Hepatocyte (in vitro differentiated cells): Measurements from ENCODE around the gene ARIH1. TPM values are rescaled to one million over a fixed set of nuclear protein-coding genes. Genes with fewer than 3 reads are reported as not detected.
"Not testable (repeated sequence)": the region's sequence is repeated elsewhere in the genome, so short reads cannot be mapped to it uniquely, and the experiment has no call there.

Experiments
- DNase-seq: peaks from one replicate; pipeline ENCODE4 v3.0.0-alpha.2; 2016; ENCODE audit warnings: low spot score
- H2AFZ ChIP-seq: fragments of 200-600 bp; sonication (generic); 2 replicates; pipeline ENCODE4 v1.6.0; 2016; ENCODE audit warnings: antibody characterized with exemption, mild to moderate bottlenecking
- H3K27ac ChIP-seq: fragments of 200-600 bp; sonication (generic); 2 replicates; pipeline ENCODE4 v1.5.1; 2016; ENCODE audit warnings: mild to moderate bottlenecking
- H3K27me3 ChIP-seq: fragments of 200-600 bp; sonication (generic); 2 replicates; pipeline ENCODE4 v1.6.1; 2016
- H3K36me3 ChIP-seq: fragments of 200-600 bp; sonication (generic); replicated peaks from 2 replicates; pipeline ENCODE4 v1.5.1; 2016; ENCODE audit warnings: low read depth; ENCODE audit not compliant: insufficient read depth
- H3K4me1 ChIP-seq: fragments of 200-600 bp; sonication (generic); 2 replicates; pipeline ENCODE4 v1.5.1; 2016; ENCODE audit warnings: mild to moderate bottlenecking, moderate library complexity; ENCODE audit not compliant: insufficient read depth
- H3K4me2 ChIP-seq: fragments of 200-600 bp; sonication (generic); 2 replicates; pipeline ENCODE4 v1.6.0; 2016
- H3K4me3 ChIP-seq: fragments of 200-600 bp; sonication (generic); 2 replicates; pipeline ENCODE4 v1.5.1; 2016; ENCODE audit warnings: mild to moderate bottlenecking
- H3K79me2 ChIP-seq: fragments of 200-600 bp; sonication (generic); 2 replicates; pipeline ENCODE4 v1.6.0; 2017; ENCODE audit warnings: mild to moderate bottlenecking
- H3K9me2 ChIP-seq: fragments of 200-600 bp; sonication (generic); replicated peaks from 2 replicates; pipeline ENCODE4 v1.6.0; 2017; ENCODE audit warnings: mild to moderate bottlenecking; ENCODE audit not compliant: insufficient read depth
- H3K9me3 ChIP-seq: fragments of 200-600 bp; sonication (generic); 2 replicates; pipeline ENCODE4 v1.5.1; 2016; ENCODE audit warnings: low read depth, mild to moderate bottlenecking
- H4K20me1 ChIP-seq: fragments of 200-600 bp; sonication (generic); 2 replicates; pipeline ENCODE4 v1.6.0; 2016; ENCODE audit warnings: mild to moderate bottlenecking; ENCODE audit not compliant: insufficient read depth, poor library complexity, severe bottlenecking
- CTCF ChIP-seq: fragments of 200-600 bp; sonication (generic); IDR thresholded peaks from 2 replicates; pipeline ENCODE4 v1.5.1; 2016; ENCODE audit warnings: antibody characterized with exemption, mild to moderate bottlenecking; ENCODE audit not compliant: poor library complexity
- EZH2 ChIP-seq: fragments of 200-600 bp; sonication (generic); IDR thresholded peaks from 2 replicates; pipeline ENCODE4 v1.6.1; 2016; ENCODE audit warnings: antibody characterized with exemption, mild to moderate bottlenecking, borderline replicate concordance
- EZH2phosphoT487 ChIP-seq: fragments of 200-600 bp; sonication (generic); IDR thresholded peaks from one replicate; pipeline ENCODE4 v1.6.1; 2018; ENCODE audit warnings: antibody characterized with exemption, mild to moderate bottlenecking, low read depth, moderate library complexity; ENCODE audit not compliant: unreplicated experiment, severe bottlenecking
- WGBS: methylation state at CpG from one replicate; pipeline ENCODE4 v1.1.6; 2016; ENCODE audit warnings: low lambda C conversion rate; ENCODE audit errors: missing lambda C conversion rate; 5-methylcytosine and 5-hydroxymethylcytosine counted together
- polyA plus RNA-seq: library from polyadenylated mRNA; unstranded; fragments of >200 nt; fragmentation: Nextera tagmentation; extraction: Ambion mirVana; gene quantifications from 2 replicates; pipeline ENCODE4 v1.2.1, GENCODE V29; 2016
- total RNA-seq: library from RNA; depleted of rRNA; stranded (reverse); fragments of >200 nt; gene quantifications from 2 replicates; pipeline ENCODE4 v1.2.3, GENCODE V29; 2014

ARIH1 gene
- total and polyA plus RNA-seq, 2 experiments from 2014 or later = 61.6 to 76.3 TPM

DNA sequence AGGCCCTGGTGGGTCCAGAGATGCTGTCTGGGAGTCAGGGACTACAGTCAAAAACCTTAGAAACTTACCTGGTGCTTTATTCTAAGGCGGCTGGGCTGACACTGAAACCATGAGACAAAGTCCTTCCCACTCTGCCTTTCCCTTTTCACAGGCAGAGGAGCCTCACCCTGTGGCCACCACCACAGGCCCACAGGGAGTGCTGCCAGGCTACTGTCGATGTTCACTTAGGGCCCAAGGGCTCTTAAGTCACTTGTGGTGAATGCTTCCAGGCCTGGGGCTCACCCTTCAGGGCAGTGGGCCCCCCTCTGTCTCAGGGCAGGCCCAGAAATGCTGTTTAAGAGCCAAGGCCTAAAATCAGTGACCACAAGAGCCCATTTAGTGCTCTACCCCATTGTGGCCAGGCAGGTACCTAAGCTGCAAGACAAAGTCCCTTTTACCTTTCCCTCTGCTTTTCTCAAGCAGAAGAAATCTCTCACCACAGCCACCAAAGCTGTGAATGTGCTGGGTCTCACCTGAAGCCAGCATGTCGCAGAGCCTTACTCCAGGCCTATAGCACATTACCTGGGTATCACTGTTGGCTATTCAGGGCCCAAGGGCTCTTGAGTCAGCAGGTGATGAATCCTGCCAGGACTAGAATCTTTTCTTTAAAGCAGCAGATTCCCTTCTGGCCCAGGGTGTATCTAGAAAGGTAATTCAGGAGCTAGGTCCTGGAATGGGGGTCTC, 140.8 kb downstream of the ARIH1 start:
- no peak overlapping the region for H3K4me2 ChIP-seq
- 80% methylated on average over 3 of the region's 3 CpGs for WGBS
- no peaks in the 10 kb centered on the region for H3K9me2 ChIP-seq

DNA sequence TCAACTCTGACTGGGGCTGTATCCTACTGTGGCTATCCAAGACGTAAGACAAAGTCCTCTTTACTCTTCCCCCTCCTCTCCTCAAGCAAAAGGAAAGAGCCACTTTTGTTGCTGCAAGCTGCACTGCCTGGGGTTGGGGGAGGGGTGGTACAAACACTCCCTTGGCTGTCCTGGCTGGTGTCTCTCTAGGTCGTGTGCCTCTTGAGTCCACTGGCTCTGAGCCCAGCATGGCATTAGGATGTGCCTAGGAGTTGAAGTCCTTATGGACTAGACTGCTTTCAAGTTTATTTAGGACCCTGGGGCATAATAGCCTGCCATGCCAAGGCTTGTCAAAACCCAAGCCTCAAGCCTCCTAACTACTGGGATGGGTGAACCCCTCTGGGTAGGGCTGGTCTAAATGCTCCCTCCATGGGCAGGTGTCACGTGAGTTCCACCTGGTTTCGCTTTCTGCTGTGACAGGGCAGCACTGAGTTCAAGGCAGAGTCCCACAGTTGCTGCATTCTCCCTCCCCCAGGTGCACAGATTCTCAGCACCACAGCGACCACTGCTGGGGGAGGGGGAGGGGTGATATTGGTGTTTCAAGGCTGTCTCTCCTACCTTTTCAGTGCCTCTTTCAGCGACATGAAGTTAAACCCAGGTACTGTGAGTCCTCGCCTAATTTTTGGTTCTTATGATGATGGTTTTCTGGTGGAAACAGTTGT, 141.6 kb downstream of the ARIH1 start:
- H4K20me1 ChIP-seq, DNase-seq, H3K4me3 ChIP-seq, H3K9me3 ChIP-seq, H3K27ac ChIP-seq, H3K9me2 ChIP-seq, H3K79me2 ChIP-seq, H3K4me2 ChIP-seq, H3K27me3 ChIP-seq, H2AFZ ChIP-seq, H3K4me1 ChIP-seq, H3K36me3 ChIP-seq: not testable (repeated sequence)
- 44% methylated on average over 6 of the region's 7 CpGs for WGBS

More for the DNA sequence above, 140.8 kb downstream of the ARIH1 start:
- TF ChIP-seq EZH2phosphoT487 (no peak), EZH2 (no peak), CTCF (no peak)
- DNase-seq = no peak
- no peaks in the 10 kb centered on the region for H4K20me1 ChIP-seq
- no peak overlapping the region for H2AFZ ChIP-seq
- H3K9me3 ChIP-seq = no peaks in the 10 kb centered on the region
- no peak overlapping the region for H3K4me3 ChIP-seq
- H3K36me3 ChIP-seq = no peaks in the 10 kb centered on the region
- H3K4me1 ChIP-seq = no peaks in the 10 kb centered on the region
- no peaks in the 10 kb centered on the region for H3K27me3 ChIP-seq
- H3K79me2 ChIP-seq = no peaks in the 10 kb centered on the region
- no peak overlapping the region for H3K27ac ChIP-seq

- no peak overlapping the region for H3K27ac ChIP-seq
- no peak overlapping the region for H3K4me3 ChIP-seq
- 91% methylated on average over 10 of the region's 10 CpGs for WGBS
- no peaks in the 10 kb centered on the region for H3K9me3 ChIP-seq
- no peak overlapping the region for H2AFZ ChIP-seq
- no peaks in the 10 kb centered on the region for H4K20me1 ChIP-seq
- TF ChIP-seq EZH2 (no peak), EZH2phosphoT487 (no peak)
- H3K79me2 ChIP-seq = no peaks in the 10 kb centered on the region
- no peaks in the 10 kb centered on the region for H3K4me1 ChIP-seq
- DNase-seq = no peak
- H3K27me3 ChIP-seq = no peaks in the 10 kb centered on the region
- H3K9me2 ChIP-seq = no peaks in the 10 kb centered on the region
- no peak overlapping the region for H3K4me2 ChIP-seq
- H3K36me3 ChIP-seq = no peaks in the 10 kb centered on the region
These were observed 142.5 kb downstream of the ARIH1 start for GRCh38 chr15:72616491-72617210.

DNA sequence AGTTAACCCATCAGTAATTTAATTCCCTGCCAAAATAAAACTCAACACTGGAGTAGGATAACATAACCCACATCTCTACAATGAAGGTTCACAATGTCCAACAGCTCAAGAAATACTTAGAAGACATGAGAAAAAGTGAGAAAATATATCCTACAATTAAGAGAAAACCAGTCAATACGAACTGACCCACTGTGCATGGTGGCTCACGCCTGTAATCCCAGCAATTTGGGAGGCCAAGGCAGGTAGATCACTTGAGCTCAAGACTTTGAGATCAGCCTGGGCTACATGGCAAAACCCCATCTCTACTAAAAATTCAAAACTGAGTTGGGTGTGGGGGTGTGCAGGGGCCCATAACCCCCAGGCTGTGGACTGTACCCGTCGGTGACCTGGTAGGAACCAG, 149.7 kb downstream of the ARIH1 start:
- 93% methylated on average over 4 of the region's 4 CpGs for WGBS
- DNase-seq, H3K36me3 ChIP-seq, H3K4me1 ChIP-seq, H3K27me3 ChIP-seq, H3K9me2 ChIP-seq, H4K20me1 ChIP-seq, H3K9me3 ChIP-seq, H3K79me2 ChIP-seq, H3K27ac ChIP-seq, H3K4me2 ChIP-seq, H3K4me3 ChIP-seq, H2AFZ ChIP-seq: not testable (repeated sequence)

- not testable (repeated sequence) for H3K9me2 ChIP-seq, H3K36me3 ChIP-seq, DNase-seq, H3K27me3 ChIP-seq, H3K9me3 ChIP-seq, H3K4me3 ChIP-seq, H3K4me1 ChIP-seq, H3K79me2 ChIP-seq, H4K20me1 ChIP-seq, H2AFZ ChIP-seq, H3K27ac ChIP-seq, H3K4me2 ChIP-seq
- 81% methylated on average over 3 of the region's 3 CpGs for WGBS
These were observed 152.0 kb downstream of the ARIH1 start for GRCh38 chr15:72626153-72626552.

DNA sequence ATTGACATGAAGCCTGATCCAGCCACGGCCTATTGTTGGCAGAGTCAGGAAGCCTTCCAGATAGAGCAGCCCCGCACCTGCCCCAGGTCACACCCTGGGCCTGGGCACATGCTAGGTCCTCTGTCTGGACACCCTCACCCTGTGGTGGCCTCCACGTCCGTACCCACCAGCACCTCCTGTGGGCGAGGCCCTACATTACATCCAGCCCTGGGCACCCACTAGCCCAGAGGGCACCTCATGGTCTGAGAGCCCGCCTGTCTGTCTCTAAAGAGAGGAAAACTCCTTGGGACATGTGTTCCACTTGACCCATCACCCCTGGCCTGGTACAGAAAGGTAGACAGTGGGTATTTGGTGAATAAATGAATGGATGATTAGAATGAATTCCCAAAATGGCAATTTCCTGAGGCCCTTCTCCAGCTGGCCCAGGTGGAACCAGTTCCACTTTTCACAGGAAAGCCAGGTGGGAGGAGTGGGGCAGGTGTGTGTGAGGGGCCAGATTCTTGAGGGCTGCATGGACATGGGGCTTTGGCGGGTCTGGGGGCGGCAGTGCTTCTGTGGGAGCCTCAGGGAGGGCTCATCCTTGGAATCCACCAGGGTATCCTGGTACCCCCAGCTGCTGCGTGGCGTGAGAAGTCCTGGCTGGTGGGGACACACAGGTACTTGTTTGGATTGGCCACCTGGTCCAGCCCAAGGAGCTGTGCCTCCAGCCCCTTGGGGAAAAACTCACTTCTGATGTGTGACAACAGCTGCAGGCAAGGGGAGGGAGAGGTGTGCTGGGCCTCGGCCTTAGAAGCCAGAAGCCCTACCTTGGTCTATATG, 154.3 kb downstream of the ARIH1 start:
- not testable (repeated sequence) for H3K27me3 ChIP-seq, H4K20me1 ChIP-seq, H3K36me3 ChIP-seq, H2AFZ ChIP-seq, DNase-seq, H3K27ac ChIP-seq, H3K4me3 ChIP-seq, H3K9me3 ChIP-seq, H3K4me2 ChIP-seq, H3K9me2 ChIP-seq, H3K79me2 ChIP-seq, H3K4me1 ChIP-seq
- WGBS = 84% methylated on average over 11 of the region's 11 CpGs

DNA sequence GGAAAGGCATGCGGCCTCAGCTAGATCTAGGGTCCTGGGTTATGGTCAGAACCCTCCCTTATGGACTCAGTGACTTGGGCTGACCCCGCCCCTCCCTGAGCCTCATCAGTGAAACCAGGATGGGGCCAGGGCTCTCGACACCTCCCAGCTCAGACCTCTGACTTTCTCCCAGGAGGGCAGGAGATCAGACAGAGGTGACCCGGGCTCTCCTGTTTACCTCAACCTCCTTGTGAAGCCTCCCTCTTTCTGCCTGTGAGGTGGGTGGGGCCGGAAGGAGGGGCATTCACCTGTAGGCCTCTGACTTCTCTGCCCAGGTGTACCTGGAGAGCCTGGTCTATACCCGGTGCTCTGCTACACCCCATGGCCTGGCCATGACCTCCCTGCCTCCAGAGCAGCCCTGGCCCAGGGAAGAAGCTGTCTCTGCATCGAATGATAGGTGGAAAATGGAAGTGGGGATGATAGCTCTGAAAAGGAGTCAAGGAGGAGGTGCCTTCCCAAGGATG, 155.0 kb downstream of the ARIH1 start:
- H3K9me2 ChIP-seq, H3K4me2 ChIP-seq, H3K9me3 ChIP-seq, H3K4me3 ChIP-seq, H2AFZ ChIP-seq, H3K4me1 ChIP-seq, H3K27me3 ChIP-seq, H4K20me1 ChIP-seq, DNase-seq, H3K36me3 ChIP-seq, H3K79me2 ChIP-seq, H3K27ac ChIP-seq: not testable (repeated sequence)
- WGBS = 83% methylated on average over 7 of the region's 7 CpGs
